ENCODE data around the gene SEH1L.
"Not testable (repeated sequence)": the region's sequence is repeated elsewhere in the genome, so short reads cannot be mapped to it uniquely, and the experiment has no call there.

The SEH1L gene

GRCh38 chr18:12996661-12997292, 49.0 kb downstream of the SEH1L start:
- no peak for DNase-seq (ENCODE audit: low read depth)

- DNase-seq (ENCODE audit: low read depth), result not testable (repeated sequence)
These were observed 49.5 kb downstream of the SEH1L start for GRCh38 chr18:12997330-12997729.

DNA sequence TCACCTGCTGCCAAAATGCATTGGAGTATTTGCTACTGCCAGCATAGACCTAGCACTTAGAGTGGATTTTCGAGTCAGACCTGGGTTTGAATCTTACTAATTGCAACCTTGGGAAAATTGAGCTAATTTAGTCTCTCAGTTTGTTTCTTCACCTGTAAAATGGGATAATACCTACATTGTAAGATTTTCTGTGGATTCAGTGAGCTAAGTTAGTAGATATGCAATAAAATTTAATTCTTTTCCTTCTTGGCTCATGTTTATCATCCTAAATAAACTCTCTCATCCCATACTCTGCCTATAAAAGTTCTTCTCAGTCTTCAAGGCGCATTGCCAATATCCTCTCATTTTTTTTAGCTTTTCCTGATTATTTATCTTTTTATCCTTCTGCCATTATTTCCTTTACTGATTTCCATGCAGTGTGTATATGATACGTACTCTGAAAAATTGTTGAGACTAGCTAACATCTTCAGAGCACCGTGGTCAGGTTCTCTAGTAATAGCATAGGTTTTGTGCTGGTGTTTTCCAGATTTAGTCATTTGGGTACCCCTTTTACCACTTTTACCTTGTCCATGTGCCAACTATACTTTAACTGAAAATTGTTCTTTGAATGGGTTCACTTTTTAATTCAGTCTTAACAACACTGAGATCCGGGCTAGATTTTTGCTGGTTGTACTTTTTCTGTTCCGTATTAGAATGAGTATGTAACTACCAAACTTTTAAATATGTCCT, 50.7 kb downstream of the SEH1L start:
- DNase-seq (ENCODE audit: low read depth), result no peak

DNA sequence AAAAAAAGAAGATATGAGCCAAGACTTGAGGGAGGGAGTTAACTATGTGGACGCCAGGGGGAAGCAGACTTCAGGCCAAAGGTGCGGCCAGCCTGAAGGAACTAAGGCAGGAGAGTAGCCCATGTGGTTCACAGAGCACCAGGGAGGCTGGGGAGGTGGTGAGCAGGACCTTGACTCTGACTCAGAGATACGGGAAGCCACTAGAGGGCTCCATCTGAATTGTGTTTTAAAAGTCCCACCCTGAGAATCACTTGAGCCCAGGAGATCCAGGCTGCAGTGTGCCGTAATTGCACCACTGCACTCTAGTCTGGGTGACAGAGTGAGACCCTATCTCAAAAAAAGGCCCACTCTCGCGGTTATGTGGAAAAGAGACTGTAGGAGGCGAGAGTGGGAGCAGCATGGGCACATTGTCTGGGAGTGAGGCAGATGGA, 55.7 kb downstream of the SEH1L start:
- DNase-seq (ENCODE audit: low read depth), result peak; percentile 20

- DNase-seq (ENCODE audit: low read depth), result no peak
These were observed 56.6 kb downstream of the SEH1L start for GRCh38 chr18:13004396-13004795.

GRCh38 chr18:13005289-13005688, 57.5 kb downstream of the SEH1L start:
- DNase-seq (ENCODE audit: low read depth), result no peak

GRCh38 chr18:13006531-13007247, 58.9 kb downstream of the SEH1L start:
- no peak for DNase-seq (ENCODE audit: low read depth)

DNA sequence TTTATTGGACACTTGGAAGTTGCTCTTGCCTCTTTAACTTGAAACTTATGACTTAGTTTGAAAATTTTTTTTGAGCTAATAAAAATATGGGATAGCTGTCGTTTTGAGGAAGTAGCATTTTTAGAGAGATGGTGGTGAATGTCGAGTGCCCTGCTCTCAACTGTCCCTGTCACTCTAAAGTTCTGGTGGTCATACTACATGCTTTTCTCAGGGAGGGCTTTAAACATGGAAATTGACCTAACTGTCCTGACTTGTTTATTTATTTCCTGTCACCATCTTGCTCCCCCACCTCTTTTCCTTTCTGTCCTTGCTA, 59.4 kb downstream of the SEH1L start:
- no peak for DNase-seq (ENCODE audit: low read depth)

DNA sequence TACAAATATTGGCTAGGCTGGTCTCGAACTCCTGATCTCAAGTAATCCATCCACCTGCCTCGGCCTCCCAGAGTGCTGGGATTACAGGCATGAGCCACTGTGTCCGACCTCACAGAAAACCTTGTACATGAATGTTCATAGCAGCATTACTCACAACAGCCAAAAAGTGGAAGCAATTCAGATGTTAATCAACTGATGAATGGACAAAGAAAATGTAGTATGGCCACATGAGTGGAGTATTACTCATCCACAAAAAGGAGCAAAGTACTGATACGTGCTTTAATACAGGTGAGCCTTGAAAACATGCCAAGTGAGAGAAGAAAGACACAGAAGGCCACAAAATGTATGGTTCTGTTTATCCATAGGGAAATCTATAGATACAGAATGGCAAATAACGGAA, 63.9 kb downstream of the SEH1L start:
- DNase-seq (ENCODE audit: low read depth), result no peak

DNA sequence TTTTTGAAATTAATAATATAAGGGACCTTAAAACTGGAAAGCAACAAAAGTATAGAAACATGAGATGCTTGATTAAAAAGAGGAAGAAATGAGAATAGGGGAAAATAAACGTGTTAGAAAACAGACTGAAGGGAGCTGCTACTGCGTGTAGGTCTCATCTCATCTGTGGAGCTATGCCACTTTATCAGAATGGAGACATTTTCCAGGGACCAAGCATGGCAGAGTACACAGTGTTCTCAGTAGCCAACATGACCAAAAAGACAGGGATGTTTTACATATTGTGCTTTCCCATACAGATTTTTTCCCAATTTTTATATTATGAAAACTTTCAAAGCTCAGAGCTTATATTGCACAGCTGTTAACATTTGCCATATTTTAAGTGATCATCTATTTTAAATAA, 66.4 kb downstream of the SEH1L start:
- no peak for DNase-seq (ENCODE audit: low read depth)

- no peak for DNase-seq (ENCODE audit: low read depth)
These were observed 67.0 kb downstream of the SEH1L start for GRCh38 chr18:13014818-13015217.

DNA sequence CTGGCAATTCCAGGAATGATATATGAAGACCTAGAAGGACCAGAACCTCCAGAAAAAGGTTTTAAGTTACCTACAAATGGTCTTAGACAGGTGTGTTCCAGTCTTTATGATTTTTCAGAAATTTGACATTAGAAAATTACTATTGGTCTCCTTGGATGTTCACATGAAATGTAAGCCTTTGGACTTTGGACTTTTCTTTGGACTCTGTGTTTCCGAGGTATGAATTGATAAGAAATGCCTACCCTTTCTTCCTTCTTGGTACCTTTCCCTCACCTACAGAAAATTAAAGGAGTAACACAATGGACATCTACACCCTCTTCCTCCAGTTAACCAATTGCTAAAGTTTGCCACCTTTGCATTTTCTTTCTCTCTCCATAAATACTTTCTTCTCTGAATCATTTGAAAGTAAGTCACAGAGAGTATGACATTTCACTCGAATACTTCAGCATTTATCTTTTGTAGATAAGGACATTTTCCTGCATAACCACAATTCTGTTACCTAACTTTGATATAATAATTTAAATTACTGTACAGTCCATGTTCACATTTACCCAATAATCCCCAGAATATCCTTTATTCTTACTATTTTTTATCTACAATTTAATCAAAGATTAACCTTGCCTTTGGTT, 69.5 kb downstream of the SEH1L start:
- DNase-seq (ENCODE audit: low read depth), result no peak

- no peak for DNase-seq (ENCODE audit: low read depth)
These were observed 70.6 kb downstream of the SEH1L start for GRCh38 chr18:13018374-13018773.

DNA sequence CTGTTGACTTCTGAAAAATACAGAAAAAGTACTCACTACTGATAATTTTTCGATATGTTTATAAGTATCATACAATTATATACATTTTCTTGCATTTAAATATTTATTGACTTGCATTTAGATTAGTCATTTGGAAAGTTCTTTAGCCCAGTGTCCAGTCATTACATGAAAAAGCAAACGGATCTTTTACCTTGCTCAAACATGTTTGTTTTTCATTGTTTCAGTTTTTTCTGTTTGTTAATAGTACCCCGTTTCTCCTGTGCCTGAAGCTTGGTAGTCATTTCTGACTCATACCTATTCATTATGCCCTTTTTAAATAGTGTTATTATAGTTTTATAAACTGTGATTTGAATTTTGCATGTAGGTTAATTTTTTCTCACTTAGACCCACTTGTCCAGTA, 71.5 kb downstream of the SEH1L start:
- no peak for DNase-seq (ENCODE audit: low read depth)

GRCh38 chr18:13022644-13023043, 74.8 kb downstream of the SEH1L start:
- no peak for DNase-seq (ENCODE audit: low read depth)

GRCh38 chr18:13025233-13025632, 77.4 kb downstream of the SEH1L start:
- no peak for DNase-seq (ENCODE audit: low read depth)

DNA sequence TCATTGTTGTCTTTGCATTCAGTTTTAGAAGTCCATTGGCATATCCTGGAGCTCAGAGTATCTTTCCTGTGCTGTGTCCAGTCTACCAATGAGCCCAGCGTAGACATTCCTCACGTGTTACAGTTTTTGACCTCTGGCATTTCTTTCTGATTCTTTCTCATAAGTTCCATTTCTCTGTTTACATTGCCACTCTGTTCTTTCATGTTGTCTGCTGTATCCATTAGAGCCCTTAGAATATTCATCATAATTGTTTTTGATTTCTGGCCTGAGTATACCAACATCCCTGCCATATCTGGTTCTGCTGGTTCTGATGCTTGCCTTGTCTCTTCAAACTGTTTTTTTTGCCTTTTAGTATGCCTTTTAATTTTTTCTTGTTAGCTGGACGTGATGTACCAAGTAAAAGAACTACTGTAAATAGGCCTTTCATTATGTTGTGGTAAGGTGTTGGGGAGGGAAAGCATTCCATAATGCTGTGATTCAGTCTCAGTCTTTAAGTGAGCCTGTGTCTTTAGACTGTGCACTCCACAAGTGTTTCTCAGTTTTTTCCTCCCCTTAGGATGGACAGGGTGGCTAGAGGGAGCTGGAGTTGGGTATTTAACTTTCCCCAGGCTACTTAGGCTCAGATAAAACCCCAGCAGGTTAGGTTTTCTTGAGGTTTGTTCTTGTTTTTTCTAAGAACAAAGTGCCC, 78.9 kb downstream of the SEH1L start:
- DNase-seq (ENCODE audit: low read depth), result no peak

GRCh38 chr18:13028869-13029268, 81.1 kb downstream of the SEH1L start:
- no peak for DNase-seq (ENCODE audit: low read depth)

GRCh38 chr18:13032173-13032572, 84.4 kb downstream of the SEH1L start:
- no peak for DNase-seq (ENCODE audit: low read depth)

DNA sequence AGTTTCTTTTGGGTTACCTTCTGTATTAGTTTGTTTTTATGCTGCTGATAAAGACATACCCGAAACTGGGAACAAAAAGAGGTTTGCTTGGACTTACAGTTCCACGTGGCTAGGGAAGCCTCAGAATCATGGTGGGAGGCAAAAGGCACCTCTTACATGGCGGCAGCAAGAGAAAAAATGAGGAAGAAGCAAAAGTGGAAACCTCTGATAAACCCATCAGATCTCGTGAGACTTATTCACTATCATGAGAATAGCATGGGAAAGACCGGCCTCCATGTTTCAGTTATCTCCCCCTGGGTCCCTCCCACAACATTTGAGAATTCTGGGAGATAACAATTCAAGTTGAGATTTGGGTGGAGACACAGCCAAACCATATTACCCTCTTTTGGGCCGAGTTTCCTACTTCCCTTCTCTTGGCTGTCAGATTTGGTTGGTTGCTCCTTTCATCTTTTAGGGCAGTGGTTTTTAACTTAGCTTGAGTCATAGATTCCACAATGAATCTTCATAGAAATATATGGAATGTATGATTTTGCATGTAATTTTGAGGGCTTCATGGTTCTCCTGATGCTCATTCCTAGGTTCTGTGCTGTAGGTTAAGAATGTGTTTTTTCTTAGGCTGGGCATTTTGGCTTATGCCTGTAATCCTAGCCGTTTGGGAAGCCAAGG, 87.6 kb downstream of the SEH1L start:
- no peak for DNase-seq (ENCODE audit: low read depth)

GRCh38 chr18:13036622-13037320, 89.0 kb downstream of the SEH1L start:
- no peak for DNase-seq (ENCODE audit: low read depth)
